HG03460 (cell line): ENCODE measurements around the gene RPS6KL1.

Experiments
- ATAC-seq: cut with Tn5 transposase; IDR thresholded peaks from one replicate; pipeline ENCODE4 v1.9.1; 2021; ENCODE audit not compliant: unreplicated experiment

RPS6KL1 gene

GRCh38 chr14:74913986-74914573 is 9.0 kb downstream of the RPS6KL1 start:
- no peak for ATAC-seq

DNA sequence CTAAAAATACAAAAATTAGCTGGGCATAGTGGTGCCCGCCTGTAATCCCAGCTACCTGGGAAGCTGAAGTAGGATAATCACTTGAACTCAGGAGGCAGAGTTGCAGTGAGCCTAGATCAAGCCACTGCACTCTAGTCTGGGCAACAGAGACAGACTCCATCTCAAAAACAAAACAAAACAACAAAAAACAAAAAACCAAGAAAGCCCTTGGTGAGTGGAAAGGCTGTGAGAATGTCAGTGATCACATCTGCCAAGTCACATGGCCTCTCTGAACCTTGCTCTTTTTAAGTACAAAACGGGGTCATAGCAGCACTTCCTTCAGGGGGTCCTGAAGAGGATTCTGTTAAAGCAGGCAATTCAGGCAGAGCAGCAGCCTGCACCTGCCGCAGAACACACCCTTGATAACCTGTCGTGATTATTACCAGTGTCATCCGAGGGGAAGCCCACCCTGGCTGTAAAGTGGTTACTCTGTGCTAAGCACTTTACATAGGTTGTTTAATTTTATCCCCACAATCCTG is 9.6 kb downstream of the RPS6KL1 start:
- no peak for ATAC-seq

- ATAC-seq: no peak
Measured at GRCh38 chr14:74912801-74913200, 10.3 kb downstream of the RPS6KL1 start.

- no peak for ATAC-seq
Measured at GRCh38 chr14:74912111-74912510, 10.9 kb downstream of the RPS6KL1 start.

- ATAC-seq: no peak
Measured at GRCh38 chr14:74911704-74912103, 11.4 kb downstream of the RPS6KL1 start.

DNA sequence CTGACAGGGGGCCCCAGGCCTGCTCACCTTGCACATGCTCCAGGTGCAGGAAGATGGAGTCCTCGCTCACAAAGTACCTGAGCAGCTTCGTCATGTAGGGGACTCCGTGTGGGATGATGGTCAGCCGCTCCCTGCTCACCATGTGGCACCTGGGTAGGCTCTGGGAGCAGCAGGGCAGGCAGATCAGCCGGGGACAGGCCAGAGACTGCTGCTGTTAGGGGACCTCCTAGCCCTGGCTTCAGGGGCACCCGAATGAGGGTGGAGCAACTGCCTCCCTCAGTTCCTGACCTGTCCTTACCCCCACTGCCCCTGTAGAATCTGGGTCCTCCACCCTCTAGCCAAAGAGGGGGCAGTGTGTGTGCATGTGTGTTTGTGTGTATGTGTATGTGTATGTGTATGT is 11.8 kb downstream of the RPS6KL1 start:
- ATAC-seq: no peak

GRCh38 chr14:74910556-74910955 is 12.5 kb downstream of the RPS6KL1 start:
- ATAC-seq: no peak

- ATAC-seq: no peak
Measured at GRCh38 chr14:74909911-74910310, 13.1 kb downstream of the RPS6KL1 start.

- ATAC-seq: no peak
Measured at GRCh38 chr14:74909501-74909900, 13.6 kb downstream of the RPS6KL1 start.

DNA sequence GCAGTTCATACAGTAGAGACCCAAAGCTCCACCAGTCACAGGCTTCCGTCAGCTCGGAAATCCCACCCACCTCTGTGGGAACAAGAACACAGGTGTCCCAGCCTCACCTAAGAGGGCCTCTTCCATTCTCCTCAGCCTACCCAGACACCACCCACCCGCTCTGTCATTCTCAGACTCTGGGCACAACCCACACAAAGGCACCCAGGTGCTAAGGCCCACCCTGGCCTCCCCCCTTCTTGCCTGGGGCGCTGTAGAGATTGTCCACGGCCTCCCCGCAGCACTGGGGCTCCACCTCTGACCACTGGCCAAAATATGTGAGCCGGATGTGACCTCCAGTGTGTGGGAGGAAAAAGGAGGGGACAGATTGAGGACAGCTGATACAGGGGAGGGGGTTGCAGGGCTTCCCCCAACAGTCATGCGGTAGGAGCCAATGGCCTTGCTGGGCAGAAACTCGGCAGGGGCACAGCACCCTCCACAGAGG is 14.2 kb downstream of the RPS6KL1 start:
- ATAC-seq: no peak

DNA sequence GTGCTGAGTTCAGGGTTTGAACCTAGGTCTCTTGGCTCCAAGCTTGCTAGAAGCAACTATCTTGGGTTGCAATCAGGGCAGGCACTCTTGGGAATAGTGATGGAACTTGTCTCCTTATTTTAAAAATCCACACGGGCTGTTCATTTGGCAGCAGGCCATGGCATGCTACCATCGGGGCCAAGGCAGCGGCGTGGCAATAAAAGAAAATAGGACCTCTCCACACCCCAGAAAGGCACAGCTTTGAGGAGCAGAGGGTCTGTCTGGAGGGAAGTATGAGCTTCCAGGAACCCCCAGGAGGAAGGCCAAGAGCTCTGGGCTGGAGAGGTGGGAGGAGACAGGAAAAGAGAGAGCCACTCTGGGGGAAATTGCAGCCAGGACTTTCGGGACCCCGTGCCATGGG is 15.3 kb downstream of the RPS6KL1 start:
- ATAC-seq: no peak

DNA sequence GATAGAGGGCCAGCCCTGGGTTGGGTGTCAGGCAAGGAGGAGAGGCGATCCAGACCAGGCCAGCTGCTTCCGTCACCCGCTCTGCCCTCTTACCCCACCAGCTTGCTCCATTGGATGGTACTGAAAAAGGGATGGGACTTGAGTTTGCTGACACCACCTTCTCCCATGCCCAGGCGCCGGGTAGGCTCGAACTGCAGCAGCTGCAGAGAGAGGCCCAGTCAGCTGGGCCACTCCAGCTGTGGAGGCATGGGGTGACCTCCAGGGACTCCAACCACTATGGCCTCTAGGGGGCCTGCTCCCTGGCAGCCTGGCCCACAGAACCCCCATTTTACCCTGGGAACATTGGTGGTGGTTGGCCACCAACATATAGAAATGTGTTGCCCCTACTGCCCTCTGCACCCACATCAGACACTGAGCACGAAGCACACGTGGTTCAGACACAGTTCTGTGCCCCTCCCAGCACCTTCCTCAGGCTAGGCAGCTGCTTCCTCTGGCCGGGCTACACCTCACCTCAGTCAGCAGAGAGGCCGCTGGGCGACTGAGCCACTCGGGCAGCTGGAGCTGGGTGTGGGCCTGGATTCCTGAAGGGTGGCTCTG is 16.0 kb downstream of the RPS6KL1 start:
- no peak for ATAC-seq

- no peak for ATAC-seq
Measured at GRCh38 chr14:74905595-74906142, 17.4 kb downstream of the RPS6KL1 start.

DNA sequence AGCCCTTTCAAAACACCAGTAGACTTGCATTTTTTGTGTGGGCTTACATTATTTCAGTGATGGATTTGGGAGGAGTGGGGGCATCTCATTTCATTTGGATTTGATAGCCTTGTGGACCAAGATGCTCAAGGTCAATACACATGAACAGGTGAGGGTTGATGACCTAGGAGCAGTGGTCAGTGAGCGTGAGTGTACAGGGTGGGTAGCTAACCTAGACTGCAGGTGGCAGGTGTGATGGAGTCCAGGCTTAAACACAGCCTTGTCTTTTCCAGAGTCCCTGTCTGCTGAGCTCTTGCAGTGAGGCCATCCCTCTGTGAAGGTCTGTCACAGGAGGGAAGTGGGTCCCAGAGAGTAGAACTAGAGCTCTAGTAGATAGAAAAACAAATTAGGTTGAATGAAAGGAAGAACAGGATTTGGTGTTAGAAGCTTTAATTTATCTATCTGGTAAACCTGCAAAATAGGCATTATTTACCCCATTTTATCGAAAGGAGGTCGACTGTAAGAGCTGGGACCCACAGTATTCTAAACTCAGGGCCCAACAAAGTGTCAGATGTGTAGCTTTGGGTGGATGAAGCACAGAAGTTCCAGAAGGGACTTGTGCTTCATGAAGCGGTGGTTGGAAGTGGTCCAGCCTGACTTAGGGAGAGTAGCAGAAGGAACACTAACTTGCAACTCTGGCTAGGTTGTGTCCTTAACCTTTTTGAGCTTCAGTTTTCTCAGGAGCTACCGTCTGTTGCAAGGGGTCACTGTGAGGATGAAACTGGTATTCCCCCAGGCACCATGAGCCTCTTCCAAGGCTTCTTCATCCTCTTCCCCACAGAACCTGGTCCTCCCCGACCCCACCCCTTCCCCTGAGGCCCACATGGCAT is 18.2 kb downstream of the RPS6KL1 start:
- ATAC-seq: no peak

GRCh38 chr14:74902941-74903705 is 19.9 kb downstream of the RPS6KL1 start:
- no peak for ATAC-seq

GRCh38 chr14:74898694-74899093 is 24.4 kb downstream of the RPS6KL1 start:
- no peak for ATAC-seq

GRCh38 chr14:74898083-74898482 is 25.0 kb downstream of the RPS6KL1 start:
- no peak for ATAC-seq

DNA sequence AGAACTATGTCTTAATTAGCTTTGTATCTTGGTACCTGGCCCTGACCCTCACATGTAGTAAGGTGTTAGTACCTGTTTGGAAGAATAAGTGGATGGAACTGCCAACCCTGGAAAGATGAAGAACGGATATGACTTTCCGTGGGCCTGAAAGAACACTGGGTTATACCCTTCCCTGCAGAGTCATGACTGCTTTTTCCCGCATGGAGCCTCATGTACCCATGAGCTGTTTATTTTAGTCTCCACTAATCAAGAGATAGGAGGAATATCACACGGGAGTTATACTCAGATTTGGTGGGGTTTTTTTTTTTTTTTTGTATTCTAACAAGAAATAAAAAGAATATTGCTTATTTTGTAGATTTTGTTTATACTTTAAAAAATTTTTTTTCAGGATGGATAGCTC is 25.4 kb downstream of the RPS6KL1 start:
- no peak for ATAC-seq

GRCh38 chr14:74896400-74896799 is 26.7 kb downstream of the RPS6KL1 start:
- no peak for ATAC-seq

DNA sequence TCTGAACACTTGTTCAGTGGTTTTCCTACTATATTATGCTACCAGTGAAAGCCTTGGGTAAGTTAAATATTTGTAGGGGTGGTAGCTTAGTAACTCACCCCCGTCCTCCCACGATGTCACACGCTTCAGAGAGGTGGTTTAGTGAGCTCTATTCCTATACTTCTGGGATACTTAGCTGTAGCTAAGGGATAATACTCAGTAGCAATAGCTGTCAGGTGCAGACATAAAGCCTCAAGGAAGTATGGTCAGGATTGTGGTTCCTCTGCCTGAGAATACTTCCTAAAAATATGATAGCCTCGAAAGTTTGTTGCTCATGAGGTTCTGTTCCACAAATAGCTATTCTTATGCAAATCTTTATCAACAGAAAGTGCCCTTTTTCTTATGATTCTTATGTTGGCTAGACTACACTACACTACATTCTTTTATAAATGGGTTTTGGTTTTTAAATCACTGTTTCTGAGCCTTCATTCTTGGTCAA is 29.4 kb downstream of the RPS6KL1 start:
- peak; percentile 73 for ATAC-seq

DNA sequence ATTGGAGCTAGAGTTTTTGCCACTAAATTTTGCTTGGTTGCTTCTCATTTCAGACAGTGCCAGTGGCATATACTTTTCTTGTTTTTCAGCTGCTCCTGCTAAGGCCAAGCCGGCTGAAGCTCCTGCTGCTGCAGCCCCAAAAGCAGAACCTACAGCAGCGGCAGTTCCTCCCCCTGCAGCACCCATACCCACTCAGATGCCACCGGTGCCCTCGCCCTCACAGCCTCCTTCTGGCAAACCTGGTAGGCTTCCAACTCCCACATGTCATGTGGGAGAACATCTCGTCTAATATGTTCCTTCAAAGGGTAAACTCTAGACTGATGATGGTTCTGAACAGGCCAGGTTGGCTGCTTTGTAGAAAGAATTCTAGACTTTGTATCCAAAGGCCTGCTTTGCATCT is 30.3 kb downstream of the RPS6KL1 start:
- no peak for ATAC-seq
